DMS153 (cell line): ENCODE data around the gene KRT31.
"Not testable (repeated sequence)": the region's sequence is repeated elsewhere in the genome, so short reads cannot be mapped to it uniquely, and the experiment has no call there.

Experiments
- DNase-seq: peaks from one replicate; lab custom pipeline; 2025; lab: John Stamatoyannopoulos, UW

KRT31 gene

GRCh38 chr17:41417576-41418015 is 20.2 kb upstream of the KRT31 start:
- no peak for DNase-seq

- peak; percentile 61 for DNase-seq
These were observed 19.7 kb upstream of the KRT31 start for GRCh38 chr17:41417127-41417526.

- peak; percentile 80 for DNase-seq
These were observed 19.1 kb upstream of the KRT31 start for GRCh38 chr17:41416479-41416878.

- no peak for DNase-seq
These were observed 18.5 kb upstream of the KRT31 start for GRCh38 chr17:41415833-41416335.

DNA sequence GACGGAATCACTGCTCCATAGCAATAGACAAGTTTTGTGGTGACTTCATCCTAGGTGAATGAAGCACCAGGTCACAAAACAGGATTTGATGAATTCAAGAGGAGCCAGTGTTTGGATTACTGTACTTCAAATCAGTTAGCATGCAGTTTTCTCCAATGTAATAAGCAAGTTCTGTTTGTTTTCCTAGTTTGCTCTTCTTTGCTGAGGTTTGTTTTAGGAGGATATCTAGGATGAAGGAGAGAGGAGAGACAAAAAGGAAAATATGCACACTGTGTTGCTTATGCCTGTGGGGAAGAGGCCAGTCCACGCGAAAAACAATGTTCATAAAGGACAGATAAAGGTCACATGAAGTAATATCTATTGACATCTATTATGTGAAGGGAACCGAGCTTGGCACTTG is 18.0 kb upstream of the KRT31 start:
- DNase-seq: no peak

DNA sequence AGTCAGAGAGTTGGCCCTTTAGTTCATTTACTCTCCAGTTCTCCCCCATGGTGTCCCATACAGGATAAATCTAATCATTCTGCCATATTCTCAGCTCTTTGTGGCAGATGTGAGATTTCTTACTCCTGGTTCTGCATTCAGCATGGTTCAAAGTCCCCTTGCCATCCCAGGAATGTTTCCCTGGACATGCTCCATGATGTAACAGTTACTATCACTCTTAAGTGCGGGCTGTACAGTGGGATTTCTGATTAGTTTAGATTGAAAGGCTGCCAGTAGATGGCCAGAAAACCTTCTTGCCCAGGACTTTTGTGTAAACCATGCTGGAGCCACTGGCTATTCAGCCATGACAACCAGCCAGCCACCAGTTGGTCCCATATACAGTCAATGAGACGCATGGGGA is 16.6 kb upstream of the KRT31 start:
- DNase-seq: no peak

DNA sequence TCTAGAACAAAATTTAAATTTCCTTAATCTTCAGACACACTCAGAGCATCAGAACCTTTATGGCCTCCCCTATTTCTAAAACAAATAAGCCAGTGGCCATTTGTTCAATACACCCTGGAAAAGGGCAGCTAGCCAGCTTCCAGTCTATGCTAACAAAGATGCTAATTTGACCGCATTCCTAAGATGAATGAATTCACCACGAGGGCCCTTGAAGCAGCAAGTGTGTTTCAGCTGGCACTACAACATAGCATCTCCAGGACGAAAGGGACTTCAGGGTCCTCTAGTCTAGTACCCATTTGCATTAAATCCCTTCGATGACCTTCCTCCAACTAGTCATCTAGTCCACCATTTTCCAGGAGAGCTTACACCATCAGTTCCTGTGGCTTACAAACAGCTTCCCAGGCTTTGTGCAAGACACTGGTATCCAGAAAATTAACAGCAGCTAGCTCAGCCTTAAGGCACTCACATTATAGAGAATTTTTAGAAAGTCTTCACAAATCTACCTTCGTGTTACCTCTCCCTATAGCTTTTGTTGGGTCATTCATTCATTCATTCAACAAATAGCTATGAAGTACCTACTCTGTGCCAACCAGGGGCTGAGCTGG is 16.0 kb upstream of the KRT31 start:
- no peak for DNase-seq

GRCh38 chr17:41411072-41411840 is 13.8 kb upstream of the KRT31 start:
- DNase-seq: no peak

DNA sequence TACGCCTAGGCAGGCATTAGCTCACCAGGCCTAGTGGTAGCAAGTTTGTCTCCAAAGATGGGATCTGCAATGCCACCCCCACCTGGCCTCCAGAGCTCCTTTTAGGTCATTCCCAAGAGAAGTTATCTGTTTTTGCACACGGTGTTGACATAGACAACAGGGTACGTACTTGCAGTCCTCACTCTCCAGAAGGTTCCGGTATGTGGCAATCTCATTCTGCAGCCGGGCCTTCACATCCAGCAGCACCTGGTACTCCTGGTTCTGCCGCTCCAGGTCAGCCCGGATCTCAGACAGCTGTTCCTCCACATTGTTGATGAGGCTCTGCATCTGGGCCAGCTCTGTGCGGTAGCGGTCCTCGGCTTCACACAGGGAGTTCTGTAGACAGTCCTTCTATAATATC is 9.8 kb upstream of the KRT31 start:
- no peak for DNase-seq

DNA sequence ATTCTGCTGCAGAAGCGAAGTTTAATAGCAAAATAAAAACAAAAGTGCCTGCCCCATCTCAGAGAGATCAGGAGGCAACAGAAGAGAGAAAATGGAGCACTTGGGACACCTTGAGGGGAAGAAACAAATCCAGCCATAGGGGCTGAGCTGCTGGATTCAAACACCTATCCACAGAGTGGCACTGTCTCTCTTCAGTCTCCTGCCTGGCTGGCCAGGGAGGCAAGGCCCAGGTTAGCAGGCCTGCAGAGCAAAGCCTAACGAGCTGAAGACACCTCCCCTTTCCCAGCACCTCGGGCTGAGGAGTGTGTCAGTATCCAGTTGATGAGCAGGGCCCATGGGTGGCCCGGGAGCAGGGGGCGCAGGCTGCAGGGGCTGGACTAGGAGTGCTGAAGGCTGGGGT is 8.8 kb upstream of the KRT31 start:
- DNase-seq: no peak

DNA sequence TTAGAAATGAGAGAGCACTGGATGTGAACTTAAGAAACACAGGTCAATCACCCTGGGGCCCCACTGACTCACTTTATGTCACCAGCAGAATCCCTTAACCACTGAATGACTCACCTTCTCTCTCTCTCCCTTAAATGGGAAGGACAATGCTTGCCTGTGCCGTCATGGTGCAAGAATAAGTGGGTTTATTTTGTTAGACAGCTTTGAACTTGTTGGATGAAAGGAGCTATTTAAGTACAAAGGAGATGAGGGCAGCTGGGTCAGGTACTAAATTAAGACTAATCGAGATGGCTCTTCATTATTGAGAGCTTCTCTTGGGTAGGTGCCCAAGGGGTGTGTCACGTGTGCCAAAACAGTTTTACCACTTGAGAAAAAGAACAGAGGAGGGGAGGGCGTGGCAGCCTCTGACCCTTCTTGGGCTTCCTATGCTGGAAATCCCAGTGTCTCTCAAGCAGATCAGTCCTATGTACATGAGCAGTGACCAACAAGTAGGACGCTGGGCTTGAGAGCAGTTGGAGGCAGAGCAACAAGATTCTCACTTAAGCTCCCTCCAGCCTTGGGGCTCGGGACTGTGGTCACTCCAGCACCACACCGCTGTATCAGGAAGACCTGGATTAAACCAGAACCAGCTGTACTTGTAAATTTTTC is 6.7 kb upstream of the KRT31 start:
- peak; percentile 60 for DNase-seq

- DNase-seq: no peak
These were observed 6.1 kb upstream of the KRT31 start for GRCh38 chr17:41403404-41404023.

GRCh38 chr17:41402161-41402560 is 4.8 kb upstream of the KRT31 start:
- DNase-seq: no peak

GRCh38 chr17:41396340-41396739 is 1.1 kb downstream of the KRT31 start:
- no peak for DNase-seq

DNA sequence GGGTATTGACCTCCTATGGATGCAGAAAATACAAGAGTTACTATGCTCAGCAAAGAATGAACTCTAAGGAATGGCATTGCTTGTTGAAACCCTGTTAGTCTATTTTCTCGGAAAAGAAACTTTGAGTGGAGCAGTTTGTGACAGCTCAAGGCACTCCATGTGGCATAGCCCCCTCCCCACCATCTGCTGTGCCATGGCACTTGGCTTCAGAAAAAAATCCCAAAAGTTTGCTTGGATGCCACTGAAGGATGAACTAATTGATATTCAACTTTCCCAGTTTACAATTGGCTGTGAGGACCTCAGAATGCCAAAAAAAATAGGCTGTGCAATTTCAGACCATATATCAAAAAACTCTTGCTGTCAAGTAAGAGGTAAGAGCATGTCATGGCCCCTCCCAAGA is 1.8 kb downstream of the KRT31 start:
- no peak for DNase-seq

DNA sequence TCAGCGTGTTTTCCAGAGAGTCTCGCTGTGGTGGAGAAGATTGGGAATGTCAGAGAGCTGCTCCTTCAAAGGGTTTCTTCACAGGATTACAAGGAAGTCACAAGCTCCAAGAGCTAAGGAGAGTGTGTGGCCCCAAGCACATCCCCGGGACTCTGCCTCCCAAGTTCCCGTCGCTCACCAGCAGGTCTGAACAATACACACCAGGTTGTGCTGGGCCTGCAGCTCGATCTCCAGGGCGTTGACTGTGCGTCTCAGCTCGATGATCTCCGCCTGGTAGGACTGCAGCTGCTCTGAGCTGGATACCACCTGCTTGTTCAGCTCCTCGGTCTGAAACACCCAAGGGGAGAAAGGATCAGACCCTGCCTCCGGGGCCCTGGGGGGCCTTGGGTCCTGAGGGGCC is 2.4 kb downstream of the KRT31 start:
- not testable (repeated sequence) for DNase-seq

GRCh38 chr17:41394254-41394996 is 3.0 kb downstream of the KRT31 start:
- no peak for DNase-seq

GRCh38 chr17:41393826-41394225 is 3.6 kb downstream of the KRT31 start:
- DNase-seq: no peak

DNA sequence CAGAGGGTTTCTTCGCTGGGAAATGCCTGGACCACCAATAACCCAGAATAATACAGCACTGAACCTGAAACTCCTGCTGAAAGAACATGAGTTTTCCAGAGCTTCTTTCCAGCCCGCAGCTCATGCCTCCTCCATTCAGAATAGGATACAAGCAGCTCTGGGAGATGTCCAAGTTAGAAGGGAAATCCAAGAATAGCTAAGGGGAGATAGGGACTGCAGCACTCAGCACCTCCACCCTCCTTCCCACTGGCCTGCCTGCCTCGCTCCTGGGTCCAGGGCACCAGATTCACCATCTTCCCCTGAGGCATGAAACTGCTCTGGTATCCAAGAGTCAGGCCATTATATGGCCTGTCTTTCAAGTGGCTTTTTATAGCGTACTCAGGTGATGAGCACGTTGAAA is 4.1 kb downstream of the KRT31 start:
- no peak for DNase-seq

DNA sequence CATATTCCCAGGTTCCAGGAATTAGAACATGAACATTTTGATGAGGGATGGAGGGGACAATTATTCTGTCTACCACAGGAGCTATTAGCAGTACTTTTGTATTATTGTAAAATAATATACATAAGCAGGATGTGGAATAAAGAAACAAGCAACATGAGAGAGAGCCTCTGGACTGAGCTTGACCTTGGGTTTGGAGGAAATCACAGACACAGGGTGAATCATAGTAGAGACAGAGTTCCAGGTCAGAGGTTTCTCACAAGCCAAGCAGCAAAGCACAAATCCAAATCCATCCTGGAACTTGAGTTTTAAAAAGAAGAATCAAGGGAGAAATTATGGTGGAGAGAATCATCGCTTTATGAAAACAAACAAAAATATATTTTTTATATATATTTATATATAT is 5.1 kb downstream of the KRT31 start:
- DNase-seq: no peak

DNA sequence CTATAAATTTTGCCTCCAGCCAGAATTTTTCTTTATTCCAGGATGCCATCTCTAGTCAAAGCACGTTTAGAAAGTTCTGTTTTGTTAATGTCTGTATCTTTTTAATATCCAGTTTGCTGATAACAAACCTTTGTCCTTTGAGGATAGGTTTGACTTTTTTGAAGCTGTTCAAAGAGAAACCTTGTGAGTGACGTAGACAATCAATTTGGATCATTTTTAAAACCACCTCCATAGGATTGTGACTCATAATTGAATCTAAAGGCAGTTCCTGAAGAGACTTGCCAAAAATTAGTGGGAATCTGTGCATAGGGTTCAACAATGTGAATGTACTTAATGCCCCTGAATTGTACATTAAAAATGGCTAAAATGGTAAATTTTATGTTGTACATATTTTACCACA is 5.9 kb downstream of the KRT31 start:
- no peak for DNase-seq

- no peak for DNase-seq
These were observed 6.9 kb downstream of the KRT31 start for GRCh38 chr17:41390411-41390938.
